ENCODE measurements around the gene CPVL.

- no peak for TF ChIP-seq EZH2 (IDR thresholded peaks at IDR 0.05; ENCODE audit: low read depth, unreplicated experiment)
- TF ChIP-seq, protein P1, sequence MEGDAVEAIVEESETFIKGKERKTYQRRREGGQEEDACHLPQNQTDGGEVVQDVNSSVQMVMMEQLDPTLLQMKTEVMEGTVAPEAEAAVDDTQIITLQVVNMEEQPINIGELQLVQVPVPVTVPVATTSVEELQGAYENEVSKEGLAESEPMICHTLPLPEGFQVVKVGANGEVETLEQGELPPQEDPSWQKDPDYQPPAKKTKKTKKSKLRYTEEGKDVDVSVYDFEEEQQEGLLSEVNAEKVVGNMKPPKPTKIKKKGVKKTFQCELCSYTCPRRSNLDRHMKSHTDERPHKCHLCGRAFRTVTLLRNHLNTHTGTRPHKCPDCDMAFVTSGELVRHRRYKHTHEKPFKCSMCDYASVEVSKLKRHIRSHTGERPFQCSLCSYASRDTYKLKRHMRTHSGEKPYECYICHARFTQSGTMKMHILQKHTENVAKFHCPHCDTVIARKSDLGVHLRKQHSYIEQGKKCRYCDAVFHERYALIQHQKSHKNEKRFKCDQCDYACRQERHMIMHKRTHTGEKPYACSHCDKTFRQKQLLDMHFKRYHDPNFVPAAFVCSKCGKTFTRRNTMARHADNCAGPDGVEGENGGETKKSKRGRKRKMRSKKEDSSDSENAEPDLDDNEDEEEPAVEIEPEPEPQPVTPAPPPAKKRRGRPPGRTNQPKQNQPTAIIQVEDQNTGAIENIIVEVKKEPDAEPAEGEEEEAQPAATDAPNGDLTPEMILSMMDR (conservative IDR thresholded peaks at IDR 0.05; ENCODE audit: low read depth in 2 of 2): no peak
- no peak for TF ChIP-seq REST (IDR thresholded peaks at IDR 0.05; ENCODE audit: unreplicated experiment)
- TF ChIP-seq CREB1 (CRISPR knock-in tag; IDR thresholded peaks at IDR 0.05; ENCODE audit: low read depth): no peak
- no peak for TF ChIP-seq EZH2phosphoT487 (IDR thresholded peaks at IDR 0.05; ENCODE audit: unreplicated experiment)
- no peak for TF ChIP-seq JUNB (IDR thresholded peaks at IDR 0.05; ENCODE audit: unreplicated experiment)
- TF ChIP-seq, protein P2, sequence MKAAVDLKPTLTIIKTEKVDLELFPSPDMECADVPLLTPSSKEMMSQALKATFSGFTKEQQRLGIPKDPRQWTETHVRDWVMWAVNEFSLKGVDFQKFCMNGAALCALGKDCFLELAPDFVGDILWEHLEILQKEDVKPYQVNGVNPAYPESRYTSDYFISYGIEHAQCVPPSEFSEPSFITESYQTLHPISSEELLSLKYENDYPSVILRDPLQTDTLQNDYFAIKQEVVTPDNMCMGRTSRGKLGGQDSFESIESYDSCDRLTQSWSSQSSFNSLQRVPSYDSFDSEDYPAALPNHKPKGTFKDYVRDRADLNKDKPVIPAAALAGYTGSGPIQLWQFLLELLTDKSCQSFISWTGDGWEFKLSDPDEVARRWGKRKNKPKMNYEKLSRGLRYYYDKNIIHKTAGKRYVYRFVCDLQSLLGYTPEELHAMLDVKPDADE (IDR thresholded peaks at IDR 0.05): no peak
- no peak for TF ChIP-seq POLR2AphosphoS5 (IDR thresholded peaks at IDR 0.05; ENCODE audit: low read depth)
- TF ChIP-seq STAT1 (IDR thresholded peaks at IDR 0.05; ENCODE audit: unreplicated experiment): no peak
- no peak for TF ChIP-seq ZNF331 (CRISPR knock-in tag; IDR thresholded peaks at IDR 0.05; ENCODE audit: low read depth)
- TF ChIP-seq ZNF114 (CRISPR knock-in tag; IDR thresholded peaks at IDR 0.05): no peak
Measured at GRCh38 chr7:29127527-29127926, 18.8 kb downstream of the CPVL start.
